Dendritic cell treated with granulocyte-macrophage colony-stimulating factor and Interleukin-4, amounts not matched to agents 40 ng/mL and 50 ng/mL, for 4 days (primary cell): ENCODE data around the gene BRICD5.

Source experiments
- H3K27ac Mint-ChIP-seq: one replicate; pipeline ENCODE4 v1.8.0; 2022; ENCODE audit warnings: mild to moderate bottlenecking, mixed read lengths
- H3K27me3 Mint-ChIP-seq: one replicate; pipeline ENCODE4 v1.8.0; 2022; ENCODE audit warnings: mild to moderate bottlenecking, mixed read lengths
- H3K36me3 Mint-ChIP-seq: one replicate; pipeline ENCODE4 v1.8.0; 2022; ENCODE audit warnings: low read depth, mixed read lengths
- H3K4me1 Mint-ChIP-seq: one replicate; pipeline ENCODE4 v1.8.0; 2022; ENCODE audit warnings: low read depth, mixed read lengths
- H3K4me3 Mint-ChIP-seq: one replicate; pipeline ENCODE4 v1.8.0; 2022; ENCODE audit warnings: mild to moderate bottlenecking, moderate library complexity, mixed read lengths
- H3K9me3 Mint-ChIP-seq: one replicate; pipeline ENCODE4 v1.8.0; 2022; ENCODE audit warnings: mixed read lengths
- intact Hi-C: fragments of 100-400 bp; cut with micrococcal nuclease; formaldehyde crosslinking; loops from one replicate; pipeline ENCODE4 v1.15.0; 2022

BRICD5 gene

DNA sequence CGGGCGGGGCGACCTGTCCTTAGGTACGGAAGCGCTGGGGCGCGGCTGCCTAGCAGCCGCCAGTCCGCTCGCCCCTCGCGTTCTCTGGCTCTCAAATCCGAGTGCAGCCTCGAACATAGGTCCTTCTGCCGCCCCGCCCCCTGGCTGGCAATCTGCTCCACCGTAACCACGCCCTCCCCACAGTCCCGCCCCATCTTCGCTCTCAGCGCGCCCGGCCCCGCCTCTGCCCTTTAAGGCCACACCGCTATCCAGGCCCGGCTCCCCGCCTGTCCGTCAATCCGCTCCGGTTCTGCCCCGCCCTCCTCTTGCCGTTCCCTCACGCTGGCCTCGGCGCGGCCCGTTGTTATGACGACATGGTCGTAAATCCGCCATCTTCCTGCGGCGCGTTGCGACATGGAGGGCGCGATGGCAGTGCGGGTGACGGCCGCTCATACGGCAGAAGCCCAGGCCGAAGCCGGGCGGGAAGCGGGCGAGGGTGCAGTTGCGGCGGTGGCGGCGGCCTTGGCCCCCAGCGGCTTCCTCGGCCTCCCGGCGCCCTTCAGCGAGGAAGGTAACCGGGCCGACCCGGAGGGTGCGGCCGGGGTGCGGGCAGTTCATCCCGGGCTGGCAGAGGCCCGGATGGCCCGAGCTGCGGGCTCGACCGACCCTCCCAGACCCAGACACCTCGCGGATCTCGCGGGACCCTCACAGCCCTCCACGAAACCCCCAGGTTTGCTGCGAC is 12.7 kb upstream of the BRICD5 start, which contains the start of gene E4F1:
TSS of gene E4F1 (plus strand) at position 371 of the 721 bp plus-strand sequence. CDS start at position 394, 23 bp downstream.
- intact Hi-C loops: loop anchor here (1.0 kb wide), 3 partner anchors 8 to 28 kb away; partner anchors contain the start of genes ECI1 and MLST8

DNA sequence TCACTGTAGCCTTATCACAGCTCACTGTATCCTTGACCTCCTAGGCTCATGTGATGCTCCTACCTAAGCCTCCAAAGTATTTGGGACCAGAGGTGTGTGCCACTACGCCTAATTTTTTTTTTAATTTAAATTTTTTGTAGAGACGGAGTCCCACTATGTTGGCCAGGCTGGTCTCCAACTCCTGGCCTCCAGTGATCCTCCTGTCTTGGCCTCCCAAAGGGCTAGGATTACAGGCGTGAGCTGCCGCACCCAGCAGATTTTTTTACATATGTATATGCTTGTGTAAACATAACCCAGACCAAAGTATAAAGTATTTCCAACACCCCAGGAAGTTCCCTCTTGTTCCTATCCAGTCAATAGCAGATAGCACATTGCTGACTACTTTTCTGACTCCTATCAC is 5.7 kb upstream of the BRICD5 start:
- H3K27me3 Mint-ChIP-seq: no peaks in the 10 kb centered on the region
- peaks cover 25% of the 10 kb centered on the region for H3K36me3 Mint-ChIP-seq
- H3K4me3 Mint-ChIP-seq: peak overlapping the region; percentile 32
- H3K27ac Mint-ChIP-seq: peak overlapping the region; percentile 90
- H3K4me1 Mint-ChIP-seq: peaks cover 29% of the 10 kb centered on the region
- intact Hi-C loops: no loop called here
- no peaks in the 10 kb centered on the region for H3K9me3 Mint-ChIP-seq

More for the DNA sequence above, 12.7 kb upstream of the BRICD5 start, which contains the start of gene E4F1:
- Mint-ChIP-seq H3K4me3 (peak within 1 kb of the TSS; percentile 84), H3K27me3 (no peaks in the 10 kb centered on the region), H3K9me3 (no peaks in the 10 kb centered on the region), H3K4me1 (peaks cover 28% of the 10 kb centered on the region), H3K36me3 (peaks cover 28% of the 10 kb centered on the region), H3K27ac (peak within 1 kb of the TSS; percentile 81)

DNA sequence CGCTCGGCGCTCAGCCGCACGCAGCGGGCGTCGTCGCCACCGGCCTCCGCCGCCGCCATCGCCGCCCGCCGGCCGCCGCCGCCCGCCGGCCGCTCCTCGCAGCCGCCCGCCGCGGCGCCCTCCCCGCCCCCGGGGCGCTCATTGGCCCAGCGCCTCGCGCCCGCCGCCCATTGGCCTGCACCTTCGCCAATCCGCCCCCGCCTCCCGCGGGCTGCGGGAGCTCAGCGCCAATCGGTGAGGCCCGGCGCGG is 4.0 kb upstream of the BRICD5 start, which contains the start of gene PGP:
TSS of gene PGP (minus strand) at position 122 of the 250 bp plus-strand sequence. CDS start at position 59, 63 bp downstream.
- Mint-ChIP-seq H3K27ac (peak within 1 kb of the TSS; percentile 90), H3K27me3 (no peaks in the 10 kb centered on the region), H3K4me1 (peaks cover 36% of the 10 kb centered on the region), H3K36me3 (peaks cover 42% of the 10 kb centered on the region), H3K4me3 (peak within 1 kb of the TSS; percentile 78), H3K9me3 (no peaks in the 10 kb centered on the region)
- intact Hi-C loops: loop anchor here (2.0 kb wide), 1 partner anchor 60 kb away; the partner anchor contains the start of gene TRAF7

- H3K4me3 Mint-ChIP-seq: peak overlapping the region; percentile 78
- H3K9me3 Mint-ChIP-seq: no peaks in the 10 kb centered on the region
- intact Hi-C loops: loop anchor here (2.0 kb wide), 1 partner anchor 59 kb away; the partner anchor contains the start of gene TRAF7
- peak overlapping the region; percentile 82 for H3K27ac Mint-ChIP-seq
- H3K27me3 Mint-ChIP-seq: no peaks in the 10 kb centered on the region
- H3K36me3 Mint-ChIP-seq: peaks cover 47% of the 10 kb centered on the region
- peaks cover 36% of the 10 kb centered on the region for H3K4me1 Mint-ChIP-seq
Measured at GRCh38 chr16:2213817-2214718, 3.4 kb upstream of the BRICD5 start.

DNA sequence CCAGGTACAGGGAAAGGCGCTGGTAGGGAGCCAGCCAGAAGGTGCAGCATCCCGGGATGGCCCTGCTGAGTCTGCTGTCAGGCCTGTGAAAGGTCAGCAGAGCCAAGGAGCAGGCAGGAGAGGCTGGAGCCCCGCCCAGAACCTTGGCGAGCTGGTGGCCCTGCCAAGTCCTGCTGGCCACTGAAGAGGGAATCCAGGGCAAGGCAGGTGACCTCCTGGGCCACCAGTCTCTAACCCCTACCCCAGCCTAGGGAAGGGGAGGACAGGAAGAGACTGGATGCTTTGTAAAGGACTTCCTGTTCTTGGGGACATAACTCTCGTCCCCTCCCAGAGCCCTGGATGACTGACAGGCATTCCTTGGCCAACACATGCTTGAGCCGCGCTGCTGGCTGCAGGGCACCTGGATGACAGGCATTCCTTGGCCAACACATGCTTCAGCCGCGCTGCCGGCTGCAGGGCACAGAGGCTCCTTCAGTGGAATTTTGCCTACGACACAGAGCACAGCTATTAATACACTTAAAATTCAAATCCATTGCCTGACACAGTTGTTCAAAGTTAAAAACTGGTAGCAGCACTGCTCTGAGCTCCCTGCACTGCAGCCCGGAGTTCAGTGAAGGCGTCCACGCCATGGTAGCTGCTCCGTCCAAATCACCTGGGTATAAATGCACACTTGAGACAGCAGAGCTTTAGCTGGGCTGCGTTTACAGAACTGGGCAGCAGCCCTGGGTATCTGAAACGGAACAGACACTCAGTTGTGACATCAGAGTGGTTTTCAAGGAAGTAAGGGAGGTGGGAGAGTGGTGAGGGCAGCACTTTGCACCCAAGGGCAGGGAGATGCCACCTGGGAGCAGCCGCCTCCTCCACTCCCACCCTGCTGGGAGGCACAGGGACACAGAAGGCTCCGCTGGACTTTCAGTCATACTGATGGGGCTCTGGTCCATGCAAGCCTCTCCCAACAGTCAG is 2.0 kb upstream of the BRICD5 start:
- Mint-ChIP-seq H3K4me1 (peaks cover 38% of the 10 kb centered on the region), H3K27ac (peak overlapping the region; percentile 82), H3K4me3 (peak overlapping the region; percentile 78), H3K27me3 (no peaks in the 10 kb centered on the region), H3K36me3 (peaks cover 62% of the 10 kb centered on the region), H3K9me3 (no peaks in the 10 kb centered on the region)
- intact Hi-C loops: no loop called here

DNA sequence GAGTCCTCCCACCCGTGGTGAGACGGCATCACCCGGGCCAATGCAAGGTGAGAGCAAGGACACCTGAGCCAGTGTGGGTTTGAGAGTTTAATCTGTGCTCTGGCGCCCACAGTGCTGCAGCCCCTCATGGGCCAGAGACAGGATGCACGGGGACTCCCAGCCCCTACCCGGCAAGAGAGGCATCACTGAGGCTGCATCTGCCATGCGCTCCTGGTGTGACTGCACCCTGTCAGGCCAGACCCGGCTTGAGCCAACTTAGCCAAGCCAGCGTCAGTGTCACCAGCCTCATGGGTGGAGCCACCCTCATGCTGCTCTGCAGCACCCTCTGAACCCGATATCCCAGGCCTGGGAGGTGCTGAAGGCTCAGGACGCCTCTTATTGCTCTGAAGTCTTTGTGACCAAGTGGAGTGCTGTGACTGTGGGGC is 1.3 kb upstream of the BRICD5 start:
- Mint-ChIP-seq H3K36me3 (peaks cover 69% of the 10 kb centered on the region), H3K27me3 (no peaks in the 10 kb centered on the region), H3K9me3 (no peaks in the 10 kb centered on the region), H3K4me1 (peaks cover 45% of the 10 kb centered on the region), H3K27ac (peak overlapping the region; percentile 82), H3K4me3 (peak overlapping the region; percentile 78)
- intact Hi-C loops: no loop called here

DNA sequence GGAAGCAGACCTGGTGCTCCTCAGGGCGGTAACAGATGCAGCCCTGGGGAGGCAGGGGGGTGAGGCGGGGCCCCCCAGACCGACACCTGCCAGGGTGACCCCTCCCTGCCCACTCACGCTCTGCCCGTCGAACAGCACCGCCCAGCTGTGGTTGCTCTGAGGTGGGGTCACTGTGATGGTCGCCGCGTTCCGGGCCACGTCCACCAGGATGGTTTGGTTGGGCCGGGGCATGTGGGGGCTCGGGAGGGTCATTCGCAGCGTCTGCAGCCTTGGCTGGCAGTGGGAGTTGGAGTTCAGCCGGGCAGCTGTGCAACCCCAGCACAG is 692 bp downstream of the BRICD5 start:
- intact Hi-C loops: no loop called here
- peaks cover 57% of the 10 kb centered on the region for H3K4me1 Mint-ChIP-seq
- H3K9me3 Mint-ChIP-seq: no peaks in the 10 kb centered on the region
- no peak overlapping the region for H3K4me3 Mint-ChIP-seq
- H3K36me3 Mint-ChIP-seq: peaks cover 78% of the 10 kb centered on the region
- H3K27ac Mint-ChIP-seq: no peak overlapping the region
- no peaks in the 10 kb centered on the region for H3K27me3 Mint-ChIP-seq

- Mint-ChIP-seq H3K4me1 (peaks cover 61% of the 10 kb centered on the region), H3K27ac (no peak overlapping the region), H3K4me3 (no peak overlapping the region), H3K36me3 (peaks cover 78% of the 10 kb centered on the region), H3K9me3 (no peaks in the 10 kb centered on the region), H3K27me3 (no peaks in the 10 kb centered on the region)
- intact Hi-C loops: no loop called here
Measured at GRCh38 chr16:2209258-2210008, 1.2 kb downstream of the BRICD5 start.

DNA sequence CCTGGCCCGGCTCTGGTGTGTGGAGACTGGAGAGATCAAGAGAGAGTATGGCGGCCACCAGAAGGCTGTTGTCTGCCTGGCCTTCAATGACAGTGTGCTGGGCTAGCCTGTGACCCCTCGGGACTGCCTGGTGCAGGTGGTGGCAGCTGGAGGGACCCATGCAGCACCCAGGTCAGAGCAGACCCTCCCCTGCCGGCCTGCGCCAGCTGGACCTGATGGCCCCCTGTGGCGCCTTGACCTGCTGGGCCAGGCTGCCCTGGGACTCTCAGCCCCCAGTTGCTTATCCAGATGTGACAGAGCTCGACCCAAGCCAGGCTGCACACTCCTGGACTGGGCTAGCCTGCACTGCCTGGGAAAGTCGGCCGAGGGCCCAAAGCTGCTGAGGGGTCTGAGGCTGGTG is 1.9 kb downstream of the BRICD5 start:
- Mint-ChIP-seq H3K4me3 (no peak overlapping the region), H3K27ac (no peak overlapping the region), H3K9me3 (no peaks in the 10 kb centered on the region), H3K4me1 (peaks cover 68% of the 10 kb centered on the region), H3K27me3 (no peaks in the 10 kb centered on the region), H3K36me3 (peaks cover 78% of the 10 kb centered on the region)
- intact Hi-C loops: no loop called here

- Mint-ChIP-seq H3K36me3 (peaks cover 73% of the 10 kb centered on the region), H3K27ac (no peak overlapping the region), H3K9me3 (no peaks in the 10 kb centered on the region), H3K27me3 (peaks cover 2% of the 10 kb centered on the region), H3K4me3 (no peak overlapping the region), H3K4me1 (peaks cover 68% of the 10 kb centered on the region)
- intact Hi-C loops: no loop called here
Measured at GRCh38 chr16:2208308-2208707, 2.4 kb downstream of the BRICD5 start.

DNA sequence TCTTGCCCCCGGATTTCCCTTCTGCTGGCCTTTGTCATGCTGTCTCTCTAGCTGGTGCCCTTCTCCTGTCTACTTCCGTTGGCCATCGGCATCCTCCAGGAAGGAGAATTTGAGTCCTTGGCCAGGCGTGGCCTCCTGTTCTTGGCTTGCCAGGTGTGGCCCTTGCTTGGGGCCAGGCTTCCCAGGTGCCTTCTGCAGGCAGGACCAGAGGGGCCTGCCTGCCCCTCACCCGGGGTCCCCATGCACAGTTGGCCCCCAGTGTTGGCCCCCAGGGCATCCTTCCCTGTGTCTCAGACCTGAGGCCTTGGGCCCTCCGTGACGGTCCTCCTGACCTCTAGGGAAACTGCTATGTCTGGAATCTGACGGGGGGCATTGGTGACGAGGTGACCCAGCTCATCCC is 2.8 kb downstream of the BRICD5 start:
- H3K27ac Mint-ChIP-seq: no peak overlapping the region
- peaks cover 69% of the 10 kb centered on the region for H3K36me3 Mint-ChIP-seq
- no peaks in the 10 kb centered on the region for H3K9me3 Mint-ChIP-seq
- intact Hi-C loops: no loop called here
- no peak overlapping the region for H3K4me3 Mint-ChIP-seq
- peaks cover 65% of the 10 kb centered on the region for H3K4me1 Mint-ChIP-seq
- H3K27me3 Mint-ChIP-seq: peaks cover 4% of the 10 kb centered on the region

- peaks cover 59% of the 10 kb centered on the region for H3K36me3 Mint-ChIP-seq
- H3K9me3 Mint-ChIP-seq: no peaks in the 10 kb centered on the region
- peak overlapping the region; percentile 86 for H3K27ac Mint-ChIP-seq
- H3K4me1 Mint-ChIP-seq: peaks cover 56% of the 10 kb centered on the region
- intact Hi-C loops: no loop called here
- peaks cover 10% of the 10 kb centered on the region for H3K27me3 Mint-ChIP-seq
- no peak overlapping the region for H3K4me3 Mint-ChIP-seq
Measured at GRCh38 chr16:2206780-2207433, 3.8 kb downstream of the BRICD5 start.
